Large intestine (tissue), 3 donors: ENCODE data around the gene SMG6. TPM values are rescaled to one million over a fixed set of nuclear protein-coding genes. Genes with fewer than 3 reads are reported as not detected.
A peak's percentile ranks its signal among the peaks of the same experiment; 100 is the strongest.

Experiments
- DNase-seq, 2 donors: peaks; one replicate each; pipeline versions ENCODE4 v3.0.0 to v3.0.0-alpha.2; 2013
- H3K27ac ChIP-seq: one replicate; pipeline ENCODE4 v1.5.1; 2013; ENCODE audit warnings: low read length
- H3K27me3 ChIP-seq: 2 replicates; pipeline ENCODE4 v1.6.1; 2013; ENCODE audit warnings: low read length; ENCODE audit not compliant: control insufficient read depth, insufficient read depth
- H3K36me3 ChIP-seq: 2 replicates; pipeline ENCODE4 v1.6.1; 2013; ENCODE audit warnings: low read length; ENCODE audit not compliant: control insufficient read depth, insufficient read depth
- H3K4me1 ChIP-seq: one replicate; pipeline ENCODE4 v1.6.1; 2013; ENCODE audit warnings: low read length; ENCODE audit not compliant: control insufficient read depth, insufficient read depth
- H3K4me3 ChIP-seq: one replicate; pipeline ENCODE4 v1.5.1; 2013; ENCODE audit warnings: low read length
- H3K9me3 ChIP-seq: one replicate; pipeline ENCODE4 v1.6.1; 2013; ENCODE audit warnings: mild to moderate bottlenecking, low read depth, low read length, moderate library complexity; ENCODE audit not compliant: control insufficient read depth
- WGBS: methylation state at CpG from one replicate; pipeline ENCODE4 v1.1.5; 2013; ENCODE audit warnings: low lambda C conversion rate; ENCODE audit not compliant: insufficient coverage; 5-methylcytosine and 5-hydroxymethylcytosine counted together
- polyA plus RNA-seq: library from polyadenylated mRNA; unstranded; fragments of 120-200 nt; gene quantifications from one replicate; pipeline ENCODE4 v1.2.1, GENCODE V29; 2013

SMG6 gene
- polyA plus RNA-seq, 1 donor = 18.0 TPM

GRCh38 chr17:2215616-2216364, 87.8 kb downstream of the SMG6 start:
- Histone ChIP-seq H3K9me3 (no peaks in the 10 kb centered on the region), H3K27ac (peak overlapping the region; percentile 86), H3K4me3 (no peak overlapping the region), H3K27me3 (no peaks in the 10 kb centered on the region), H3K4me1 (peaks cover 27% of the 10 kb centered on the region), H3K36me3 (peaks cover 9% of the 10 kb centered on the region)
- WGBS = 70% methylated on average over 2 of the region's 18 CpGs
- peak; percentile 75 to 78 for DNase-seq

- DNase-seq = peak; percentile 43 to 62
These were observed 88.5 kb downstream of the SMG6 start for GRCh38 chr17:2214929-2215615.

GRCh38 chr17:2214047-2214928, 89.3 kb downstream of the SMG6 start:
- 9% methylated on average over 4 of the region's 17 CpGs for WGBS
- Histone ChIP-seq H3K9me3 (no peaks in the 10 kb centered on the region), H3K36me3 (peaks cover 9% of the 10 kb centered on the region), H3K27me3 (no peaks in the 10 kb centered on the region), H3K4me3 (peak overlapping the region; percentile 4), H3K27ac (peak overlapping the region; percentile 86), H3K4me1 (peaks cover 27% of the 10 kb centered on the region)
- DNase-seq = peak; percentile 61 to 78

More at GRCh38 chr17:2214929-2215615, 88.5 kb downstream of the SMG6 start:
- H3K27ac ChIP-seq = peak overlapping the region; percentile 86
- H3K27me3 ChIP-seq = no peaks in the 10 kb centered on the region
- WGBS = 61% methylated on average over 2 of the region's 11 CpGs
- H3K36me3 ChIP-seq = peaks cover 9% of the 10 kb centered on the region
- H3K9me3 ChIP-seq = no peaks in the 10 kb centered on the region
- H3K4me1 ChIP-seq = peaks cover 27% of the 10 kb centered on the region
- H3K4me3 ChIP-seq = no peak overlapping the region

DNA sequence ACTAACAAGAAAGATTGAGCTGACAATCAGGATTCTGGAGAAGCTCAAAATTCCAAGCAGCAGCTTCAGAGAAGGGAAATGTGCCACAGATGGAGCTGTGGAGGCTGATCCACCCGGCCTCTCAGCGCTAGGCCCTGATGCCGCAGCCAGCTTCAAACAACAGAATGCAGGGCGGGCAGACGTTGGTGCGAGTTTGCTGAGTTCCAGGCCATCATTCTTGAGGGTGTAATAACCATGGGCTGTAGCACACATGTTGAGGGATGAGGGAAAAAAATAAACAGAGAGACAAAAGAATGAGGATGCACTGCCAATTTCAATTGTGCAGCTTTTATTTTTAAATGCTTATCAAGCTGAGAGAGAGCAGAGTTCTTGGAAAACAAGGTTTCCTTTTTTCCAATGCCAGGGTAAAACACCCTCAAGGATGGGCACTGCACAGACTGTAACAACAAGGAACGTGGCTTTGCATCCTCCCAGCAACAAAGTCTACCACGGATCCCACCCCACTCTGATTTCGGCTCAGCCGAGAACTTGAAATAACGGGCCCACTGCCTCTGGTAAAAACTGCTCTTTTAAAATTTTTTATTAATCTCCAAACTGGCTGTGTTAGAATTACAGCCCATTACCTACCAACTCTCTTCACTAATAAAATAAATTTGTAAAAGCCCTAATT, 90.2 kb downstream of the SMG6 start:
- Histone ChIP-seq H3K27me3 (no peaks in the 10 kb centered on the region), H3K4me3 (no peak overlapping the region), H3K9me3 (no peaks in the 10 kb centered on the region), H3K36me3 (peaks cover 9% of the 10 kb centered on the region), H3K4me1 (peaks cover 27% of the 10 kb centered on the region), H3K27ac (peak overlapping the region; percentile 86)
- WGBS = 100% methylated on average over 1 of the region's 11 CpGs
- DNase-seq = no peak

- DNase-seq = no peak
- H3K36me3 ChIP-seq = peaks cover 14% of the 10 kb centered on the region
- peaks cover 27% of the 10 kb centered on the region for H3K4me1 ChIP-seq
- no peak overlapping the region for H3K4me3 ChIP-seq
- no CpG with 5 or more reads among the region's 10 CpGs for WGBS
- H3K27ac ChIP-seq = peak overlapping the region; percentile 86
- H3K27me3 ChIP-seq = no peaks in the 10 kb centered on the region
- no peaks in the 10 kb centered on the region for H3K9me3 ChIP-seq
These were observed 91.1 kb downstream of the SMG6 start for GRCh38 chr17:2212400-2212981.

DNA sequence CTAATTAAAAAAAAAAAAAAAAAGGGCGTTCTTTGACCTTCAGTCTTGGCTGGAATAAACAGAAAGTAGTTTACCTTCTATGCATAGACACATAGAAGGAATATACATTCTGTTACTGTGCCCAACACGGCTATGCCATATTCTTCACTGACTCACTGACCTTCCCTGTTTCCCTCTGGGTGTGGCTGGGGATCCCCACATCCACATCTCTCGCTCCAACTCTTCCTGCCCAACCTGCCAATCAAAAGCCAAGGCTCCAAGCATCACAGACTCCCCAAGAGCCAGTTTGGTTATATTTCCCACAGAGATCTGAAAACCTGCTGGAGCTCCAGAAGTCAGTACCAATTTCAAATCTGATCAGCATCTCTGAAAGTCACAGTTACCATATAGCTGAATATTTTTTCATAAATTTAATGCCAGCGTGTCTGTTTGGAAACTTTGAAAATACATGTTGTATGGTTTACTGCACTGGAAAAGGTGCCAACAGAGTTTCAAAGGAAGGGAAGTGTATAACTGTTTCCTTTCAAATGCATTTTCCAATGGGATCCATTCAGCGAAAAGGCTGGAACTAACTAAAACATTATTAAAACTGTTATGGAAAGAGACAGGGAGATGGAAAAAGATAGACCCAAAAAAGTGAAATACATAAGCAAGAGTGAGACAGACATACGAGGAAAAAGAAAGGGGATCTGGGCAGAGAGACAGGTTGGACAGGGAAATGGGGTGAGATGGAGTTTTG, 91.8 kb downstream of the SMG6 start:
- Histone ChIP-seq H3K27me3 (no peaks in the 10 kb centered on the region), H3K4me1 (peaks cover 27% of the 10 kb centered on the region), H3K4me3 (no peak overlapping the region), H3K36me3 (peaks cover 14% of the 10 kb centered on the region), H3K27ac (peak overlapping the region; percentile 86), H3K9me3 (no peaks in the 10 kb centered on the region)
- no peak for DNase-seq
- 79% methylated on average over 2 of the region's 6 CpGs for WGBS

DNA sequence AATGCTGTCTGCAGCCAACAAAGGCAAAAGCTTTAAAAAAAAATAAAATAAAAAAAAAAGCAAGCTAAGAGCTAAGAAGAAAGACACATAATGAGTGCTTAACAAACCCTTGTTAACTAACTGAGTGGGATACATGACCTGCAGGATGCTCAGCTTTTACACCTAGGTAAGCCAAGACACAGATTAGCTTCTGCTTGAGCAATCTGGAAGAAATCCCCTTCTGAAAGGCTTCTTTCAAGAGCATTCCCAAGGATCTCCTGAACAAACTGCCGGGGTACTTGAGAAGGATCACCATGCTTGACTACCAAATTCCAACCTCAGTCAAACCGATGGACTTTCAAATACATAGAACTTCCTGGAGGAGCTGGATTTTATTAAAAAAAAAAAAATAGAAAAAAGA, 92.9 kb downstream of the SMG6 start:
- WGBS = no CpG with 5 or more reads among the region's 2 CpGs
- no peaks in the 10 kb centered on the region for H3K9me3 ChIP-seq
- H3K27ac ChIP-seq = no peak overlapping the region
- no peak for DNase-seq
- H3K4me3 ChIP-seq = no peak overlapping the region
- H3K27me3 ChIP-seq = no peaks in the 10 kb centered on the region
- H3K36me3 ChIP-seq = peaks cover 14% of the 10 kb centered on the region
- peaks cover 23% of the 10 kb centered on the region for H3K4me1 ChIP-seq

GRCh38 chr17:2207815-2208515, 95.6 kb downstream of the SMG6 start:
- DNase-seq = no peak
- no CpG with 5 or more reads among the region's 12 CpGs for WGBS
- no peaks in the 10 kb centered on the region for H3K27me3 ChIP-seq
- H3K4me3 ChIP-seq = no peak overlapping the region
- H3K27ac ChIP-seq = no peak overlapping the region
- H3K36me3 ChIP-seq = peaks cover 20% of the 10 kb centered on the region
- H3K9me3 ChIP-seq = no peaks in the 10 kb centered on the region
- peaks cover 2% of the 10 kb centered on the region for H3K4me1 ChIP-seq

DNA sequence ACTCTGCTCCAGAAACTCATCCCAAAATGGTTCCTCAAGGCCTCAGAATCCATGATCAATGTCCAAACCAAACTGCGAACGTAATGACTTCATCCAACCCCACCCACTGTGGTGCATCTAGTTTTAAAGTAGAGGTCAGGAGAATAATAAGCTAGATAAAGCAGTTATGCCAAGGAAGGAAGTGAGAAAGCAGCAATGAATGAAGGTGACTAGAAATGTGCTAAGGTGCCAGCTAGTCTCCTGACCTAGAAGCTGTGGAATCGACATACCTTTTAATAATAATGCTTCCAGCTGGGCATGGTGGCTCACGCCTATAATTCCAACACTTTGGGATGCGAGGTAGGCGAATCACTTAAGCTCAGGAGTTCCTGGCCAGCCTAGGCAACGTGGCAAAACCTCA, 99.2 kb downstream of the SMG6 start:
- H3K4me3 ChIP-seq = no peak overlapping the region
- H3K36me3 ChIP-seq = peaks cover 14% of the 10 kb centered on the region
- no peak overlapping the region for H3K27ac ChIP-seq
- 80% methylated on average over 1 of the region's 7 CpGs for WGBS
- H3K27me3 ChIP-seq = no peaks in the 10 kb centered on the region
- no peaks in the 10 kb centered on the region for H3K9me3 ChIP-seq
- H3K4me1 ChIP-seq = no peaks in the 10 kb centered on the region
- no peak for DNase-seq
